Measurements from ENCODE around the gene MSI2.

DNA sequence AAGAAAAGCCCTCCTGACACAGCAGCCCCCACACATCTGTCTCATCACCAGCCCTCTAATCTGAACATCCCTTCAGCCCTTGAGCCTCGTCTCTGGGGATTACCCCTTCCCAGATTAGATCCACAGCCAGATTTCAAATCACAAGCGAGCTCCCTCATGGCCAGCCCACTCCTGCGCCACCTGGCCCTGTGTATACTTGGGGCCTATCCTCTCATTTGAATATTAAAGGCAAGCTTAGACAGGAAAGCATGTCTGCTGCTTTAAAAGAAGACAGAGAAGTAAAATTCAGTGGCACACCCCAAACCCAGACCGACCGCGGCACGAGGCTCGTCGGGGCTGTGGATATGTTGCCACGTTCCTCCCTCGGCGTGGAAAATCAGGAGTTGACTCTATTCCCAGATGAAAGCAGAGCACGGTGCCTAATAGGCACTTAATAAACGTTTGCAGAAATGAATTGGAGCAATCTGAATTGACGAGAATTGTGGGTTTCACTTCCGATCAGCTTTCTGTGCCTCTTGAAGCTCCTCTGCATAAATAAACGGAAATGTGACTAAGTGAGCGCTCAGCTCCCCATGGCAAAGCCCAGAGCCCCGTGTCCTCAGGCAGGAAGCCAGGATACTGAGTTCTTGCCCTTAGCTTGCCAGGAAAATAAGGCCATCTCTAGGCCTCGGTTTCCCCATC is 380.8 kb downstream of the MSI2 start:
- TF ChIP-seq GTF2F1 (IDR thresholded peaks at IDR 0.05; ENCODE audit: low read depth, low read length) (no peak), EZH2 (IDR thresholded peaks at IDR 0.05; ENCODE audit: borderline replicate concordance, low read depth, low read length) (no peak), SMC3 (conservative IDR thresholded peaks at IDR 0.05; ENCODE audit: insufficient read depth, low read depth, low read length) (no peak), POLR2A (conservative IDR thresholded peaks at IDR 0.05) (no peak), JUNB (CRISPR knock-in tag; conservative IDR thresholded peaks at IDR 0.05) (no peak)
- TF ChIP-seq, protein P1, sequence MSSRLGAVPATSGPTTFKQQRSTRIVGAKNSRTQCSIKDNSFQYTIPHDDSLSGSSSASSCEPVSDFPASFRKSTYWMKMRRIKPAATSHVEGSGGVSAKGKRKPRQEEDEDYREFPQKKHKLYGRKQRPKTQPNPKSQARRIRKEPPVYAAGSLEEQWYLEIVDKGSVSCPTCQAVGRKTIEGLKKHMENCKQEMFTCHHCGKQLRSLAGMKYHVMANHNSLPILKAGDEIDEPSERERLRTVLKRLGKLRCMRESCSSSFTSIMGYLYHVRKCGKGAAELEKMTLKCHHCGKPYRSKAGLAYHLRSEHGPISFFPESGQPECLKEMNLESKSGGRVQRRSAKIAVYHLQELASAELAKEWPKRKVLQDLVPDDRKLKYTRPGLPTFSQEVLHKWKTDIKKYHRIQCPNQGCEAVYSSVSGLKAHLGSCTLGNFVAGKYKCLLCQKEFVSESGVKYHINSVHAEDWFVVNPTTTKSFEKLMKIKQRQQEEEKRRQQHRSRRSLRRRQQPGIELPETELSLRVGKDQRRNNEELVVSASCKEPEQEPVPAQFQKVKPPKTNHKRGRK (tag; IDR thresholded peaks at IDR 0.05), result no peak
- TF ChIP-seq, protein P2, sequence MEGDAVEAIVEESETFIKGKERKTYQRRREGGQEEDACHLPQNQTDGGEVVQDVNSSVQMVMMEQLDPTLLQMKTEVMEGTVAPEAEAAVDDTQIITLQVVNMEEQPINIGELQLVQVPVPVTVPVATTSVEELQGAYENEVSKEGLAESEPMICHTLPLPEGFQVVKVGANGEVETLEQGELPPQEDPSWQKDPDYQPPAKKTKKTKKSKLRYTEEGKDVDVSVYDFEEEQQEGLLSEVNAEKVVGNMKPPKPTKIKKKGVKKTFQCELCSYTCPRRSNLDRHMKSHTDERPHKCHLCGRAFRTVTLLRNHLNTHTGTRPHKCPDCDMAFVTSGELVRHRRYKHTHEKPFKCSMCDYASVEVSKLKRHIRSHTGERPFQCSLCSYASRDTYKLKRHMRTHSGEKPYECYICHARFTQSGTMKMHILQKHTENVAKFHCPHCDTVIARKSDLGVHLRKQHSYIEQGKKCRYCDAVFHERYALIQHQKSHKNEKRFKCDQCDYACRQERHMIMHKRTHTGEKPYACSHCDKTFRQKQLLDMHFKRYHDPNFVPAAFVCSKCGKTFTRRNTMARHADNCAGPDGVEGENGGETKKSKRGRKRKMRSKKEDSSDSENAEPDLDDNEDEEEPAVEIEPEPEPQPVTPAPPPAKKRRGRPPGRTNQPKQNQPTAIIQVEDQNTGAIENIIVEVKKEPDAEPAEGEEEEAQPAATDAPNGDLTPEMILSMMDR (IDR thresholded peaks at IDR 0.05 in 2 of 3, conservative IDR thresholded peaks at IDR 0.05 in 1 of 3; ENCODE audit: insufficient read depth in 2 of 3, low read depth in 1 of 3, low read length in 3 of 3), result no peak

Data from K562 (cell line).